Kidney epithelial cell (primary cell): ENCODE data around the gene ZNF621. TPM values are rescaled to one million over a fixed set of nuclear protein-coding genes. Genes with fewer than 3 reads are reported as not detected.

ENCODE experiments used
- DNase-seq: peaks from one replicate; pipeline ENCODE4 v3.0.0-alpha.2; 2010; ENCODE audit warnings: low read depth
- H3K27me3 ChIP-seq: 2 replicates; pipeline ENCODE4 v1.6.0; 2011; ENCODE audit warnings: low read length; ENCODE audit not compliant: control insufficient read depth, insufficient read depth
- H3K36me3 ChIP-seq: 2 replicates; pipeline ENCODE4 v1.5.1; 2011; ENCODE audit warnings: low read length; ENCODE audit not compliant: control insufficient read depth, insufficient read depth
- H3K4me3 ChIP-seq: 2 replicates; pipeline ENCODE4 v1.5.1; 2011; ENCODE audit warnings: low read depth, mild to moderate bottlenecking, control low read depth, low read length
- CTCF ChIP-seq: IDR thresholded peaks from 2 replicates; pipeline ENCODE4 v1.5.1; 2011; ENCODE audit warnings: mild to moderate bottlenecking, moderate library complexity, low read length, control low read depth, inconsistent platforms; ENCODE audit not compliant: insufficient read depth, poor library complexity, severe bottlenecking
- total RNA-seq: library from RNA; depleted of rRNA; stranded (reverse); fragments of >200 nt; gene quantifications from 2 replicates; pipeline ENCODE4 v1.2.3, GENCODE V29; 2015

ZNF621 gene
- total RNA-seq, 1 donor from 2014 or later: 24.4 TPM

- no peaks in the 10 kb centered on the region for H3K27me3 ChIP-seq
- H3K36me3 ChIP-seq: no peaks in the 10 kb centered on the region
- no peak for DNase-seq
- no peak for TF ChIP-seq CTCF
- no peak overlapping the region for H3K4me3 ChIP-seq
Observed at GRCh38 chr3:40574050-40574449, 49.3 kb downstream of the ZNF621 start.

- no peak overlapping the region for H3K4me3 ChIP-seq
- no peaks in the 10 kb centered on the region for H3K27me3 ChIP-seq
- TF ChIP-seq CTCF: no peak
- H3K36me3 ChIP-seq: no peaks in the 10 kb centered on the region
- no peak for DNase-seq
Observed at GRCh38 chr3:40574661-40575060, 49.9 kb downstream of the ZNF621 start.

- Histone ChIP-seq H3K36me3 (no peaks in the 10 kb centered on the region), H3K27me3 (no peaks in the 10 kb centered on the region), H3K4me3 (no peak overlapping the region)
- TF ChIP-seq CTCF: no peak
- no peak for DNase-seq
Observed at GRCh38 chr3:40576396-40576795, 51.6 kb downstream of the ZNF621 start.

- no peaks in the 10 kb centered on the region for H3K27me3 ChIP-seq
- H3K36me3 ChIP-seq: no peaks in the 10 kb centered on the region
- DNase-seq: peak; percentile 32
- peak; percentile 95 for TF ChIP-seq CTCF
- H3K4me3 ChIP-seq: no peak overlapping the region
Observed at GRCh38 chr3:40580494-40581091, 55.8 kb downstream of the ZNF621 start.

GRCh38 chr3:40581166-40581565, 56.4 kb downstream of the ZNF621 start:
- no peak for DNase-seq
- no peak for TF ChIP-seq CTCF
- Histone ChIP-seq H3K4me3 (no peak overlapping the region), H3K36me3 (no peaks in the 10 kb centered on the region), H3K27me3 (no peaks in the 10 kb centered on the region)

- H3K27me3 ChIP-seq: no peaks in the 10 kb centered on the region
Observed at GRCh38 chr3:40582401-40583027, 57.8 kb downstream of the ZNF621 start.

More at GRCh38 chr3:40582401-40583027, 57.8 kb downstream of the ZNF621 start:
- no peak for DNase-seq
- no peak for TF ChIP-seq CTCF
- Histone ChIP-seq H3K36me3 (no peaks in the 10 kb centered on the region), H3K4me3 (no peak overlapping the region)
